K562 (cell line): ENCODE data around the gene DSCAM. TPM values are rescaled to one million over a fixed set of nuclear protein-coding genes. Genes with fewer than 3 reads are reported as not detected.

Source experiments
- ATAC-seq: fragments of 200-7000 bp; cut with Tn5 transposase; 3 replicates; pipeline ENCODE4 v1.9.1; 2020; ENCODE audit warnings: moderate library complexity
- BruUV-seq: library from RNA; stranded (reverse); fragments of 400-500 nt; replicated peaks from 2 replicates; lab custom pipeline; 2021; lab: Mats Ljungman, UMichigan
- CTCF ChIA-PET: fragments of 300-600 bp; formaldehyde crosslinking; extraction: SDS; loops from one replicate; lab custom pipeline; 2021; ENCODE audit warnings: low intra/inter-chr PET ratio; lab: Yijun Ruan, JAX
- POLR2A ChIA-PET: fragments of 300-600, 350-650 bp; sonication (Branson Sonifier 250); formaldehyde crosslinking; extraction: SDS; loops from one replicate; lab custom pipeline; 2021; ENCODE audit warnings: antibody characterized with exemption, inconsistent platforms; lab: Yijun Ruan, JAX
- DNase-seq, 4 experiments: peaks; one replicate each; pipeline versions ENCODE4 v3.0.0 to v3.0.0-alpha.2; 2011 to 2018; ENCODE audit warnings: low spot score in 3 of 4, mixed read lengths in 3 of 4; ENCODE audit errors: extremely low read depth in 1 of 4
- FAIRE-seq: peaks from 2 replicates; lab custom pipeline; 2011; peaks lifted over from hg19 to GRCh38; lab: Jason Lieb, UNC
- H2AFZ ChIP-seq: 2 replicates; pipeline ENCODE4 v1.6.0; 2011; ENCODE audit warnings: low read depth, low read length, control low read depth, inconsistent platforms
- H3K27ac ChIP-seq: fragments of 200-600 bp; 3 replicates; pipeline ENCODE4 v1.8.0; 2011; ENCODE audit warnings: low read depth, mild to moderate bottlenecking, control low read depth, inconsistent platforms, low read length, moderate library complexity, mixed read lengths; ENCODE audit errors: extremely low read depth
- H3K27me3 ChIP-seq, 2 experiments: fragments of 300-600 bp in 1 of 2; 2 replicates in 1 of 2; 3 replicates in 1 of 2; pipeline versions ENCODE4 v1.6.0 to v1.8.0; 2011; ENCODE audit warnings: inconsistent platforms in 2 of 2, low read length in 2 of 2, mild to moderate bottlenecking in 1 of 2, mixed read lengths in 1 of 2, moderate library complexity in 1 of 2; ENCODE audit not compliant: control insufficient read depth in 2 of 2, insufficient read depth in 2 of 2
- H3K36me3 ChIP-seq: fragments of 300-600 bp; 3 replicates; pipeline ENCODE4 v1.8.0; 2011; ENCODE audit warnings: mild to moderate bottlenecking, low read length, inconsistent platforms; ENCODE audit not compliant: control insufficient read depth, insufficient read depth
- H3K4me1 ChIP-seq, 2 experiments: fragments of 200-600 bp in 1 of 2; replicated peaks in 1 of 2; 2 replicates in 1 of 2; 3 replicates in 1 of 2; pipeline versions ENCODE4 v1.5.1 to v1.8.0; 2011; ENCODE audit warnings: inconsistent platforms in 2 of 2, low read length in 2 of 2, mild to moderate bottlenecking in 1 of 2, mixed read lengths in 1 of 2, moderate library complexity in 1 of 2; ENCODE audit not compliant: control insufficient read depth in 2 of 2, insufficient read depth in 2 of 2
- H3K4me2 ChIP-seq: 2 replicates; pipeline ENCODE4 v1.6.1; 2011; ENCODE audit warnings: low read length, control low read depth, inconsistent platforms, mixed read lengths; ENCODE audit not compliant: insufficient read depth
- H3K4me3 ChIP-seq: fragments of 200-600 bp; sonication (generic), shearing (Covaris generic); 2 replicates; pipeline ENCODE4 v1.5.1; 2016; ENCODE audit warnings: control low read depth, inconsistent platforms
- H3K79me2 ChIP-seq: fragments of 200-600 bp; 3 replicates; pipeline ENCODE4 v1.8.0; 2011; ENCODE audit warnings: low read length, inconsistent platforms; ENCODE audit not compliant: control insufficient read depth, insufficient read depth
- H3K9ac ChIP-seq, 2 experiments: 2 replicates each; pipeline versions ENCODE4 v1.6.0 to v1.6.1; 2011; ENCODE audit warnings: low read depth in 2 of 2, low read length in 2 of 2, control low read depth in 1 of 2, inconsistent platforms in 1 of 2, mild to moderate bottlenecking in 1 of 2, mixed read lengths in 1 of 2; ENCODE audit not compliant: insufficient read depth in 1 of 2
- H3K9me1 ChIP-seq: one replicate; pipeline ENCODE4 v1.6.0; 2011; ENCODE audit warnings: inconsistent platforms, mild to moderate bottlenecking, low read length, moderate library complexity; ENCODE audit not compliant: control insufficient read depth, insufficient read depth
- H3K9me3 ChIP-seq: replicated peaks from 2 replicates; pipeline ENCODE4 v1.5.1; 2011; ENCODE audit warnings: low read depth, low read length, inconsistent platforms; ENCODE audit not compliant: control insufficient read depth, insufficient read depth
- H4K20me1 ChIP-seq: replicated peaks from 2 replicates; pipeline ENCODE4 v1.6.1; 2011; ENCODE audit warnings: low read length, inconsistent platforms, mixed read lengths; ENCODE audit not compliant: control insufficient read depth, insufficient read depth
- ATF7 ChIP-seq: fragments of 450-650 bp; IDR thresholded peaks from 2 replicates; pipeline ENCODE4 v1.7.1; 2014; ENCODE audit warnings: mild to moderate bottlenecking, moderate library complexity
- DEAF1 ChIP-seq: fragments of 450-650 bp; formaldehyde crosslinking; IDR thresholded peaks from 2 replicates; pipeline ENCODE4 v1.4.0; 2020; ENCODE audit warnings: mild to moderate bottlenecking, moderate library complexity
- GTF3C2 ChIP-seq: IDR thresholded peaks from 3 replicates; pipeline ENCODE4 v1.6.1; 2011; ENCODE audit warnings: borderline replicate concordance, mild to moderate bottlenecking, moderate library complexity; ENCODE audit not compliant: insufficient read length; ENCODE audit errors: extremely low read depth
- LARP7 ChIP-seq: fragments of 450-650 bp; IDR thresholded peaks from 2 replicates; pipeline ENCODE4 v1.6.1; 2016
- POLR2G ChIP-seq: fragments of 200-400 bp; formaldehyde crosslinking; IDR thresholded peaks from 2 replicates; pipeline ENCODE4 v1.6.1; 2017; ENCODE audit warnings: low read depth, mild to moderate bottlenecking, antibody characterized with exemption, low read length, moderate library complexity
- SAFB ChIP-seq: fragments of 200-400 bp; formaldehyde crosslinking; IDR thresholded peaks from 2 replicates; pipeline ENCODE4 v1.6.1; 2017; ENCODE audit warnings: low read depth, low read length, borderline replicate concordance
- SRF ChIP-seq, 2 experiments: fragments of 250-450, 450-650 bp in 1 of 2; sonication (Bioruptor Pico) in 1 of 2; sonication (generic) in 1 of 2; formaldehyde crosslinking; IDR thresholded peaks; 2 replicates each; pipeline versions ENCODE4 v1.5.0 to v1.5.1; 2020 to 2022; ENCODE audit warnings: mild to moderate bottlenecking in 1 of 2, missing genetic modification reagents in 1 of 2
- ZNF699 ChIP-seq: fragments of 250-450 bp; sonication (Bioruptor Pico); IDR thresholded peaks from 2 replicates; pipeline ENCODE4 v1.8.0; 2021; ENCODE audit warnings: mild to moderate bottlenecking, moderate library complexity; ENCODE audit not compliant: insufficient replicate concordance
- WGBS: fragments of 100-300 bp; shearing (Covaris generic); methylation state at CpG from one replicate; pipeline ENCODE4 v1.1.6; 2016; ENCODE audit warnings: low coverage, mixed read lengths; ENCODE audit not compliant: insufficient coverage; ENCODE audit errors: missing lambda C conversion rate; 5-methylcytosine and 5-hydroxymethylcytosine counted together
- in situ Hi-C: fragments of 300-500 bp; cut with MboI; formaldehyde crosslinking; loops from 4 replicates; pipeline ENCODE4 v1.15.0; 2018; ENCODE audit warnings: inconsistent platforms, mixed read lengths
- intact Hi-C: fragments of 100-400 bp; cut with micrococcal nuclease; formaldehyde crosslinking; loops from 2 replicates; pipeline ENCODE4 v1.14.2; 2022
- polyA plus RNA-seq, 8 experiments: library from polyadenylated mRNA; depleted of rRNA in 4 of 8; stranded (reverse) in 5 of 8; unstranded in 3 of 8; fragments of >200 nt; fragmentation: Nextera tagmentation in 2 of 8; fragmentation: Illumina TruSeq in 1 of 8; extraction: Ambion mirVana in 2 of 8; extraction: Trizol in 1 of 8; gene quantifications; 2 replicates each; pipeline versions ENCODE4 v1.2.1 to v1.2.3, GENCODE V29; 2011 to 2014; ENCODE audit warnings: inconsistent platforms in 1 of 8, missing spikeins in 1 of 8
- total RNA-seq, 7 experiments: library from RNA; depleted of rRNA in 6 of 7; stranded (reverse); fragments of >200 nt in 6 of 7; fragmentation: Illumina TruSeq in 2 of 7; extraction: Trizol in 2 of 7; gene quantifications; 2 replicates each; pipeline versions ENCODE4 v1.2.1 to v1.2.3, GENCODE V29; 2011 to 2021; ENCODE audit warnings: low replicate concordance in 1 of 7

DSCAM gene
- total and polyA plus RNA-seq, 9 of the 15 experiments (the other 6 are each of a cell fraction or from before 2014, with no cell fraction given) = not detected

GRCh38 chr21:40120940-40121575 lies 725.9 kb downstream of the DSCAM start:
- H4K20me1 ChIP-seq = no peaks in the 10 kb centered on the region
- no peak overlapping the region for H3K27ac ChIP-seq
- H3K79me2 ChIP-seq = no peaks in the 10 kb centered on the region
- ChIA-PET CTCF (interaction anchor here (1.8 kb wide), 1 partner anchor 333 kb away, joined by 4 read pairs; no protein-coding TSS in a partner anchor), POLR2A (interaction anchor here (0.6 kb wide), 2 partner anchors 36 to 251 kb away, joined by 3 read pairs; no protein-coding TSS in a partner anchor)
- no peaks in the 10 kb centered on the region for H3K27me3 ChIP-seq
- no peak for FAIRE-seq
- H3K4me2 ChIP-seq = no peak overlapping the region
- no peaks in the 10 kb centered on the region for H3K4me1 ChIP-seq
- no peak for ATAC-seq
- peak; percentile 20 to 36 (median 29) for DNase-seq
- H3K36me3 ChIP-seq = no peaks in the 10 kb centered on the region
- intact Hi-C loops = loop anchor here (2.0 kb wide), 2 partner anchors 254 to 332 kb away; partner anchors contain the start of gene PCP4
- no peak overlapping the region for H3K4me3 ChIP-seq
- H3K9me1 ChIP-seq = peaks cover 2% of the 10 kb centered on the region
- no TSS peak for BruUV-seq
- 0% methylated on average over 4 of the region's 4 CpGs for WGBS
- no peak overlapping the region for H2AFZ ChIP-seq
- no peak overlapping the region for H3K9ac ChIP-seq
- H3K9me3 ChIP-seq = no peaks in the 10 kb centered on the region
- in situ Hi-C loops = loop anchor here (10.0 kb wide), 1 partner anchor 596 kb away; no protein-coding TSS in a partner anchor
- TF ChIP-seq ZNF699 = no peak
- peak; percentile 51; the same call in 1 of the 2 replicates for TF ChIP-seq DEAF1 (CRISPR knock-in tag)
- TF ChIP-seq GTF3C2 = no peak
- TF ChIP-seq SRF (CRISPR knock-in tag; IDR thresholded peaks at IDR 0.05) = no peak
- TF ChIP-seq SAFB = no peak
- TF ChIP-seq LARP7 = no peak
- no peak for TF ChIP-seq POLR2G
- TF ChIP-seq ATF7 = no peak
